ENCODE results near the gene KXD1.
"Not testable (repeated sequence)": the region's sequence is repeated elsewhere in the genome, so short reads cannot be mapped to it uniquely, and the experiment has no call there.

Gene KXD1

GRCh38 chr19:18557411-18558201 is at the start of gene KXD1:
KXD1 (plus strand) TSS chr19:18557870; CDS start chr19:18562057, 4,187 bp downstream.
- FAIRE-seq, result peak; percentile 98

- FAIRE-seq, result no peak
Observed at GRCh38 chr19:18508585-18508984, 49.1 kb upstream of the KXD1 start.

GRCh38 chr19:18510216-18510615 is 47.5 kb upstream of the KXD1 start:
- FAIRE-seq, result no peak

- FAIRE-seq, result no peak
Observed at GRCh38 chr19:18513868-18514267, 43.8 kb upstream of the KXD1 start.

- no peak for FAIRE-seq
Observed at GRCh38 chr19:18514800-18515682, 42.6 kb upstream of the KXD1 start.

GRCh38 chr19:18515959-18516358 is 41.7 kb upstream of the KXD1 start:
- no peak for FAIRE-seq

- no peak for FAIRE-seq
Observed at GRCh38 chr19:18517606-18518005, 40.1 kb upstream of the KXD1 start.

- no peak for FAIRE-seq
Observed at GRCh38 chr19:18518639-18519038, 39.0 kb upstream of the KXD1 start.

- FAIRE-seq, result no peak
Observed at GRCh38 chr19:18519962-18520847, 37.5 kb upstream of the KXD1 start.

GRCh38 chr19:18520848-18521691 is 36.6 kb upstream of the KXD1 start:
- no peak for FAIRE-seq

- no peak for FAIRE-seq
Observed at GRCh38 chr19:18521692-18522123, 36.0 kb upstream of the KXD1 start, which contains the start of gene ELL. ELL (minus strand) TSS chr19:18522070; CDS start chr19:18522055, 15 bp downstream.

GRCh38 chr19:18522124-18522861 is 35.4 kb upstream of the KXD1 start:
- FAIRE-seq, result peak; percentile 99

- not testable (repeated sequence) for FAIRE-seq
Observed at GRCh38 chr19:18522862-18523440, 34.7 kb upstream of the KXD1 start.

- FAIRE-seq, result no peak
Observed at GRCh38 chr19:18523841-18524240, 33.8 kb upstream of the KXD1 start.

- no peak for FAIRE-seq
Observed at GRCh38 chr19:18526316-18526715, 31.4 kb upstream of the KXD1 start.

- FAIRE-seq, result no peak
Observed at GRCh38 chr19:18529782-18530181, 27.9 kb upstream of the KXD1 start.

GRCh38 chr19:18531485-18531884 is 26.2 kb upstream of the KXD1 start:
- no peak for FAIRE-seq

- FAIRE-seq, result no peak
Observed at GRCh38 chr19:18532168-18532890, 25.3 kb upstream of the KXD1 start.

GRCh38 chr19:18533058-18533457 is 24.6 kb upstream of the KXD1 start:
- no peak for FAIRE-seq

- FAIRE-seq, result no peak
Observed at GRCh38 chr19:18536475-18536874, 21.2 kb upstream of the KXD1 start.

Measured in A204.1 (cell line).